Pancreas (tissue), 10 donors: ENCODE results near the gene IGFL2. TPM values are rescaled to one million over a fixed set of nuclear protein-coding genes. Genes with fewer than 3 reads are reported as not detected.
"Not testable (repeated sequence)": the region's sequence is repeated elsewhere in the genome, so short reads cannot be mapped to it uniquely, and the experiment has no call there.

Experiments used
- ATAC-seq, 4 donors: fragments of 200-7000 bp; cut with Tn5 transposase; one replicate each; pipeline versions ENCODE4 v1.8.0 to v1.9.1; 2020; ENCODE audit warnings: mild to moderate bottlenecking in 4 of 4, moderate library complexity in 4 of 4
- DNase-seq, 6 donors: peaks; one replicate each; pipeline ENCODE4 v3.0.0-alpha.2; 2020
- FAIRE-seq: peaks from 2 replicates; lab custom pipeline; 2012; peaks lifted over from hg19 to GRCh38; lab: Jason Lieb, UNC
- H3K27ac ChIP-seq, 4 donors: fragments of 200-600 bp; sonication (generic); 1 replicate in 3 of 4; 2 replicates in 1 of 4; pipeline versions ENCODE4 v1.5.0 to v1.8.0; 2020
- H3K27me3 ChIP-seq, 4 donors: fragments of 200-600 bp; one replicate each; pipeline ENCODE4 v1.8.0; 2021
- H3K36me3 ChIP-seq, 3 donors: fragments of 200-600 bp; sonication (generic) in 1 of 3; one replicate each; pipeline versions ENCODE4 v1.5.0 to v1.8.0; 2020 to 2021
- H3K4me1 ChIP-seq, 3 donors: fragments of 200-600 bp; one replicate each; pipeline ENCODE4 v1.8.0; 2021
- H3K4me3 ChIP-seq, 4 donors: fragments of 200-600 bp; sonication (generic) in 2 of 4; one replicate each; pipeline versions ENCODE4 v1.5.0 to v1.8.0; 2020 to 2021
- H3K9me3 ChIP-seq, 4 donors: fragments of 200-600 bp; one replicate each; pipeline ENCODE4 v1.8.0; 2021
- WGBS, 2 donors: extraction: QIAGEN DNeasy Blood & Tissue Kit; methylation state at CpG; one replicate each; pipeline ENCODE4 v1.1.7; 2013; 5-methylcytosine and 5-hydroxymethylcytosine counted together
- intact Hi-C, 3 donors: fragments of 100-400 bp; cut with DNase I; formaldehyde crosslinking; loops; one replicate each; pipeline versions ENCODE4 v1.11.1 to v1.14.2; 2022
- polyA plus RNA-seq, 2 donors: library from polyadenylated mRNA; stranded (reverse); fragments of 200-250 nt; gene quantifications; one replicate each; pipeline ENCODE4 v1.2.3, GENCODE V29; 2013
- total RNA-seq, 6 donors: library from RNA; stranded (reverse); fragmentation: NEBNext Ultra II Directional in 4 of 6; extraction: Animal tissue kit (Norgen Biotek cat#: 25700) in 4 of 6; gene quantifications; one replicate each; pipeline versions ENCODE4 v1.2.1 to v1.2.4, GENCODE V29; 2021 to 2023
- TF ChIP-seq, protein P1 (sequence below), 4 donors: fragments of 200-600 bp; sonication (generic) in 3 of 4; IDR thresholded peaks; one replicate each; pipeline versions ENCODE4 v1.5.0 to v1.8.0; 2021; ENCODE audit warnings: antibody characterized with exemption in 4 of 4
- donor health status: healthy with polysubstance abuse.
- donor health status: DM: no; HTN: no; CAD: no; lungs with moderate emphysema.
- donor health status: DM: no; HTN: no; CAD: no.
- donor health status: control.
- donor health status: control.
- donor health status: Bipolar disorder and iron deficiency.
- donor health status: DM: yes; HTN: yes; CAD: no.
- donor health status: DM: no; HTN: no; CAD: no.
- donor health status: DM: no; HTN: no; CAD: no.
- donor health status: DM: yes; HTN: yes; CAD: no.

Gene IGFL2
- total and polyA plus RNA-seq, 8 donors, result not detected

DNA sequence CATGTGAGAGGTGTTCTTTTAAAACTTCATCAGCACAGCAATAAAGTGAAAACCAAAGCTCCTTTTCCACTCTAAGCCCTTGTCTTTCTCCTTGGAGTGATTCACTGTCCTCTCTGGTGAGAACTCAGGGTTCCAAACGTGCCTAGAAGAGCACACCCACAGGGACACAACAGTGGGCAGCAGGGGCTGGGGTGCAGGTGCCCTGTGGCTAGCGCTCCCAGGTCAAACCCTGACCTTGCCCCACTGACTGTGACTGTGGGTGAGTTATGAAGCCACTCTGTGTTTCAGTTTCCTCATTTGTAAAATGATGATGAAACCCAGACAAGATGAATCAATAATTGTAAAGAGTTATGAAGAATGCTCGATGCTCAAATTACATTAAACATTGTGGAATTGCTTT, 43.9 kb downstream of the IGFL2 start:
- TF ChIP-seq, protein P1, sequence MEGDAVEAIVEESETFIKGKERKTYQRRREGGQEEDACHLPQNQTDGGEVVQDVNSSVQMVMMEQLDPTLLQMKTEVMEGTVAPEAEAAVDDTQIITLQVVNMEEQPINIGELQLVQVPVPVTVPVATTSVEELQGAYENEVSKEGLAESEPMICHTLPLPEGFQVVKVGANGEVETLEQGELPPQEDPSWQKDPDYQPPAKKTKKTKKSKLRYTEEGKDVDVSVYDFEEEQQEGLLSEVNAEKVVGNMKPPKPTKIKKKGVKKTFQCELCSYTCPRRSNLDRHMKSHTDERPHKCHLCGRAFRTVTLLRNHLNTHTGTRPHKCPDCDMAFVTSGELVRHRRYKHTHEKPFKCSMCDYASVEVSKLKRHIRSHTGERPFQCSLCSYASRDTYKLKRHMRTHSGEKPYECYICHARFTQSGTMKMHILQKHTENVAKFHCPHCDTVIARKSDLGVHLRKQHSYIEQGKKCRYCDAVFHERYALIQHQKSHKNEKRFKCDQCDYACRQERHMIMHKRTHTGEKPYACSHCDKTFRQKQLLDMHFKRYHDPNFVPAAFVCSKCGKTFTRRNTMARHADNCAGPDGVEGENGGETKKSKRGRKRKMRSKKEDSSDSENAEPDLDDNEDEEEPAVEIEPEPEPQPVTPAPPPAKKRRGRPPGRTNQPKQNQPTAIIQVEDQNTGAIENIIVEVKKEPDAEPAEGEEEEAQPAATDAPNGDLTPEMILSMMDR (IDR thresholded peaks at IDR 0.05), result no peak
- H3K27ac ChIP-seq, result no peak overlapping the region
- peaks cover 0 to 11% (median 0%) of the 10 kb centered on the region in 4 donors for H3K27me3 ChIP-seq
- H3K4me3 ChIP-seq, result no peak overlapping the region
- 34 to 40% methylated on average over 3 of the region's 3 CpGs for WGBS, 2 donors
- intact Hi-C loops, result no loop called here
- no peak for DNase-seq
- FAIRE-seq, result no peak
- no peak for ATAC-seq
- no peaks in the 10 kb centered on the region for H3K36me3 ChIP-seq
- no peaks in the 10 kb centered on the region for H3K4me1 ChIP-seq
- H3K9me3 ChIP-seq, result no peaks in the 10 kb centered on the region

DNA sequence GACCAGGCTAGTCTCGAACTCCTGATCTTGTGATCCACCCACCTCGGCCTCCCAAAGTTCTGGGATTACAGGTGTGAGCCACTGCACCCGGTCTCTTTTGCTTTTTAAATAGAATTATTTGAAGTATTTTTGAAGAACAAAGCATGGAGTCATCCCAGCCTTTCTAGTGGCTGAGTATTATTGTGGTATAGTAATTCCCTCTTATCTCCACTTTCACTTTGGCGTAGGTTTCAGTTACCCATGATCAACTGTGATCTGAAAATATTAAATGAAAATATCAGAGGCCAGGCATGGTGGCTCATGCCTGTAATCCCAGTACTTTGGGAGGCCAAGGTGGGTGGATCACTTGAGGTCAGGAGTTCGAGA, 44.6 kb downstream of the IGFL2 start:
- H3K36me3 ChIP-seq, H3K4me1 ChIP-seq, H3K9me3 ChIP-seq, DNase-seq, ATAC-seq, intact Hi-C loops, H3K4me3 ChIP-seq, H3K27ac ChIP-seq, FAIRE-seq: not testable (repeated sequence)
- 61 to 73% methylated on average over 5 of the region's 5 CpGs for WGBS, 2 donors
- peaks cover 0 to 11% (median 0%) of the 10 kb centered on the region in 4 donors for H3K27me3 ChIP-seq

DNA sequence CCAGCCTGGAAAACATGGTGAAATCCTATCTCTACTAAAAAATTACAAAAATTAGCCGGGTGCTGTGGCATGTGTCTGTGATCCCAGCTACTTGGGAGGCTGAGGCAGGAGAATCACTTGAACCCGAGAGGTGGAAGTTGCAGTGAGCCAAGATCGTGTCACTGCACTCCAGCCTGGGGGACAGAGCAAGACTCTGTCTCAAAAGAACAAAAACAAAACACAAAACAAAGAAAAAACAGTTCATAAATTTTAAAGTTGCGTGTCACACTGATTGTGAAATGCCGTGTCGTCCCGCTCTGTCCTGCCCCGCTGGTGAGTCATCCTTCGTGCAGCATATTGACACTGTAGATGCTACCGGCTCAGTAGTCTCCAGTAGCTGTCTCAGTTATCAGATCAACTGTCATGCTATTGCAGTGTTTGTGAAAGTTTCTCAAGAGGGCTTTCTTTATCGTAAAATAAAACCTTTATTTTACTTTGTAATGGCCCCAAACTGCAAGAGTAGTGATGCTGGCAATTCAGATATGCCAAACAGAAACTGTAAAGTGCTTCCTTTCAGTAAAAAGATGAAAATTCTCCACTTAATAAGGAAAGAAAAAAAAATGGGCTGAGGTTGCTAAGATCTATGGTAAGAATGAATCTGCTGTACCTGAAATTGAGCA, 45.1 kb downstream of the IGFL2 start:
- intact Hi-C loops, result no loop called here
- Histone ChIP-seq H3K36me3 (no peaks in the 10 kb centered on the region), H3K27ac (no peak overlapping the region), H3K9me3 (no peaks in the 10 kb centered on the region), H3K4me3 (no peak overlapping the region), H3K27me3 (peaks cover 0 to 11% (median 0%) of the 10 kb centered on the region in 4 donors), H3K4me1 (no peaks in the 10 kb centered on the region)
- TF ChIP-seq, protein P1 (IDR thresholded peaks at IDR 0.05), result no peak
- ATAC-seq (peak in 2 of 4 donors; percentile 42 to 66), DNase-seq (no peak), FAIRE-seq (no peak)
- WGBS, 2 donors, result 46 to 52% methylated on average over 11 of the region's 11 CpGs

DNA sequence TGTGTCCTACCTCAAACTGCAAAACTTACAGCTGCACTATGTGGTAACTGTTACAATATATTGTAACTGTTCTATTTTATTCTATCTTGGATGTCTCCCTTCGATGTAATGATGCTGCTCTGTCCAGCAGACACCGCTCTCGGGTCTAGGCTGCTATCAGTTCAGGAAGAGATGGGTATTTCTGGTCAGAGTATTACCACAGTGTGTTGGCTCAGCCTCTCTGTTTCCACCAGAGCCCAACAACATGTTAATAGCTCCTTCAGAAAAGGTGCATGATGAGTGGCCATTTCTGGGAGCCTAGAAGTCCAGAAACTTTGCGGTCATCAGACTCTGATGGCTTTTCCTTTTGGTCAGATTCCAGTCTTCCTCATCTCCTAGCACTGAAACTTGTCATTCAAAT, 45.6 kb downstream of the IGFL2 start:
- Histone ChIP-seq H3K9me3 (no peaks in the 10 kb centered on the region), H3K36me3 (no peaks in the 10 kb centered on the region), H3K4me1 (no peaks in the 10 kb centered on the region), H3K4me3 (no peak overlapping the region), H3K27me3 (peaks cover 0 to 7% (median 0%) of the 10 kb centered on the region in 4 donors), H3K27ac (no peak overlapping the region)
- FAIRE-seq, result no peak
- TF ChIP-seq, protein P1 (IDR thresholded peaks at IDR 0.05), result no peak
- intact Hi-C loops, result no loop called here
- DNase-seq, result no peak
- 67 to 77% methylated on average over 4 of the region's 4 CpGs for WGBS, 2 donors
- ATAC-seq, result no peak

DNA sequence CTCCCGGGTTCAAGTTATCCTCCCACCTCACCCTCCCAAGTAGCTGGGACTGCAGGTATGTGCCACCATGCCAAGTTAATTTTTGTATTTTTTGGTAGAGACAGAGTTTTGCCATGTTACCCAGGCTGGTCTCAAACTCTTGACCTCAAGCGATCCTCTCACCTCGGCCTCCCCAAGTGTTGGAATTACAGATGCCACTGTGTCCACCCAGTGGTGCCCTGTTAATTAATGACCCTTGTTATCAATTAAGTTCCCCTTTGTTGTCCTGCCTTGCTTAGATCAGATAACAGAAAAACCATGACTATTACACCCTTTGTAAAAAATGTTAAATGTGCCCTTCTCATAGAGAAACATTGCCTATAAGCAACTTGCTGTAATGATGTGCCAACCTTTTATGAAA, 47.1 kb downstream of the IGFL2 start:
- ATAC-seq, result no peak
- Histone ChIP-seq H3K4me1 (no peaks in the 10 kb centered on the region), H3K27me3 (no peaks in the 10 kb centered on the region), H3K36me3 (no peaks in the 10 kb centered on the region), H3K9me3 (no peaks in the 10 kb centered on the region), H3K27ac (no peak overlapping the region), H3K4me3 (no peak overlapping the region)
- no peak for DNase-seq
- WGBS, 2 donors, result 88 to 91% methylated on average over 3 of the region's 3 CpGs
- intact Hi-C loops, result no loop called here
- no peak for FAIRE-seq
- TF ChIP-seq, protein P1 (IDR thresholded peaks at IDR 0.05), result no peak

DNA sequence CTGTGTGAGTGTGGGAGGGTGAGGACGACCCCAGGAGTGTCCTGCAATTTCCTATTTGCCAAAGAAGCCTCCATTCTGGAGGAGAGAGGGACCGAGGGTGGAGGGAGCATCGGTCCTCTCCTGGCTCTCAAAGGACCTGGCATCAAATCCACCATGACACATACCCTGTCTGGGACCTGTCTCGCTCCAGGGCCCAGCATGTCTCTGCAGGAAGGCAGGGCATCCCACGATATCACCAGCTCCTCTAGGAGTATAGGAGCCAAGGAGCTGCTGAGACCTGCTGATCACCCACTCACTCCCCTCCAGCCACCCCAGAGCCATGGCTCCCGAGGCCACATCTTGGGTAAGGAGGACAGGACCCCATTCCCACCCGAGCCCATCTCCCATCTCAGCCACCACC, 47.9 kb downstream of the IGFL2 start:
- ATAC-seq, H3K4me3 ChIP-seq, H3K9me3 ChIP-seq, FAIRE-seq, H3K27me3 ChIP-seq, H3K4me1 ChIP-seq, intact Hi-C loops, H3K36me3 ChIP-seq, H3K27ac ChIP-seq, DNase-seq: not testable (repeated sequence)
- WGBS, 2 donors, result 52 to 71% methylated on average over 6 to 7 of the region's 7 CpGs
